GM23338 (cell line): ENCODE results near the gene FOCAD.

Experiments
- CREB1 ChIP-seq: fragments of 250-450 bp; sonication (Bioruptor Pico); IDR thresholded peaks from 2 replicates; pipeline ENCODE4 v1.5.0; 2020; ENCODE audit warnings: low read depth, mild to moderate bottlenecking, moderate library complexity
- EZH2 ChIP-seq: fragments of 200-600 bp; sonication (generic); IDR thresholded peaks from one replicate; pipeline ENCODE4 v1.8.0; 2017; ENCODE audit warnings: antibody characterized with exemption, mild to moderate bottlenecking, low read depth; ENCODE audit not compliant: unreplicated experiment
- EZH2phosphoT487 ChIP-seq: fragments of 200-600 bp; sonication (generic); IDR thresholded peaks from one replicate; pipeline ENCODE4 v1.8.1; 2018; ENCODE audit warnings: antibody characterized with exemption; ENCODE audit not compliant: unreplicated experiment
- JUNB ChIP-seq: IDR thresholded peaks from one replicate; pipeline ENCODE4 v1.6.1; 2016; ENCODE audit warnings: antibody characterized with exemption; ENCODE audit not compliant: unreplicated experiment
- NANOG ChIP-seq: IDR thresholded peaks from 2 replicates; pipeline ENCODE4 v1.6.1; 2016; ENCODE audit warnings: antibody characterized with exemption, borderline replicate concordance
- POLR2AphosphoS5 ChIP-seq: IDR thresholded peaks from 2 replicates; pipeline ENCODE4 v1.6.1; 2016; ENCODE audit warnings: antibody characterized with exemption, low read depth
- STAT1 ChIP-seq: IDR thresholded peaks from one replicate; pipeline ENCODE4 v1.6.1; 2016; ENCODE audit warnings: antibody characterized with exemption; ENCODE audit not compliant: unreplicated experiment
- ZNF114 ChIP-seq: fragments of 250-450 bp; sonication (Bioruptor Pico); IDR thresholded peaks from 2 replicates; pipeline ENCODE4 v1.5.0; 2020; ENCODE audit warnings: mild to moderate bottlenecking, moderate library complexity
- ZNF331 ChIP-seq: fragments of 250-450 bp; sonication (Bioruptor Pico); IDR thresholded peaks from 2 replicates; pipeline ENCODE4 v1.5.0; 2020; ENCODE audit warnings: low read depth, mild to moderate bottlenecking, moderate library complexity
- TF ChIP-seq, protein P1 (sequence below), 2 experiments: fragments of 200-600 bp in 1 of 2; sonication (generic) in 1 of 2; conservative IDR thresholded peaks; 2 replicates each; pipeline versions ENCODE4 v1.5.1 to v1.6.1; 2016 to 2017; ENCODE audit warnings: antibody characterized with exemption in 2 of 2, low read depth in 2 of 2, mild to moderate bottlenecking in 2 of 2, moderate library complexity in 1 of 2
- TF ChIP-seq, protein P2 (sequence below): IDR thresholded peaks from one replicate; pipeline ENCODE4 v1.6.1; 2018; ENCODE audit warnings: antibody characterized with exemption; ENCODE audit not compliant: unreplicated experiment
- TF ChIP-seq, protein P3 (sequence below): IDR thresholded peaks from 2 replicates; pipeline ENCODE4 v1.6.1; 2016; ENCODE audit warnings: antibody characterized with exemption
- TF ChIP-seq, protein P4 (sequence below): fragments of 250-450 bp; sonication (Bioruptor Pico); IDR thresholded peaks from 2 replicates; pipeline ENCODE4 v1.5.0; 2020; ENCODE audit warnings: mild to moderate bottlenecking, moderate library complexity

DNA sequence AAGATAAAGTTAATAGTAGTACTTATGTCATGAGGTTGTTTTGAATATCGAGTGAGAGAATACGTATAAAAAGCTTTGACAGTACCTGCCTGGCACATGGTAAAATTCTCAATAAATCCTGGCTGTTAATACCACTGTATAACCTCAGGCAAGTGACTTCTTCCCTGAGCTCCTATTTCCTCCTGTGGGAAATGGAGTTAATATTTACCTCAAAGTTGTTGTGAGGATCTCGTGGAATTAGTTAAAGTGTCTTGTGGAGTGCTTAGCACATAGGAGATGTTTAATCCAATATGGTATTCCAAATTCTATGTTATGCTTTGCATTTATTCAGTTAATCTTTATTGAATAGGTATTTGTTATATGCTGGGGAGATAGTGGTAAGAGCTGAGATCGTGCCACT lies 18.5 kb downstream of the FOCAD start:
- TF ChIP-seq, protein P1, sequence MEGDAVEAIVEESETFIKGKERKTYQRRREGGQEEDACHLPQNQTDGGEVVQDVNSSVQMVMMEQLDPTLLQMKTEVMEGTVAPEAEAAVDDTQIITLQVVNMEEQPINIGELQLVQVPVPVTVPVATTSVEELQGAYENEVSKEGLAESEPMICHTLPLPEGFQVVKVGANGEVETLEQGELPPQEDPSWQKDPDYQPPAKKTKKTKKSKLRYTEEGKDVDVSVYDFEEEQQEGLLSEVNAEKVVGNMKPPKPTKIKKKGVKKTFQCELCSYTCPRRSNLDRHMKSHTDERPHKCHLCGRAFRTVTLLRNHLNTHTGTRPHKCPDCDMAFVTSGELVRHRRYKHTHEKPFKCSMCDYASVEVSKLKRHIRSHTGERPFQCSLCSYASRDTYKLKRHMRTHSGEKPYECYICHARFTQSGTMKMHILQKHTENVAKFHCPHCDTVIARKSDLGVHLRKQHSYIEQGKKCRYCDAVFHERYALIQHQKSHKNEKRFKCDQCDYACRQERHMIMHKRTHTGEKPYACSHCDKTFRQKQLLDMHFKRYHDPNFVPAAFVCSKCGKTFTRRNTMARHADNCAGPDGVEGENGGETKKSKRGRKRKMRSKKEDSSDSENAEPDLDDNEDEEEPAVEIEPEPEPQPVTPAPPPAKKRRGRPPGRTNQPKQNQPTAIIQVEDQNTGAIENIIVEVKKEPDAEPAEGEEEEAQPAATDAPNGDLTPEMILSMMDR (conservative IDR thresholded peaks at IDR 0.05; ENCODE audit: low read depth in 2 of 2) = no peak
- TF ChIP-seq NANOG (no peak), POLR2AphosphoS5 (no peak), EZH2phosphoT487 (no peak), JUNB (no peak), CREB1 (CRISPR knock-in tag) (no peak), STAT1 (no peak), EZH2 (no peak), ZNF114 (no peak), ZNF331 (CRISPR knock-in tag) (no peak)
- TF ChIP-seq, protein P2, sequence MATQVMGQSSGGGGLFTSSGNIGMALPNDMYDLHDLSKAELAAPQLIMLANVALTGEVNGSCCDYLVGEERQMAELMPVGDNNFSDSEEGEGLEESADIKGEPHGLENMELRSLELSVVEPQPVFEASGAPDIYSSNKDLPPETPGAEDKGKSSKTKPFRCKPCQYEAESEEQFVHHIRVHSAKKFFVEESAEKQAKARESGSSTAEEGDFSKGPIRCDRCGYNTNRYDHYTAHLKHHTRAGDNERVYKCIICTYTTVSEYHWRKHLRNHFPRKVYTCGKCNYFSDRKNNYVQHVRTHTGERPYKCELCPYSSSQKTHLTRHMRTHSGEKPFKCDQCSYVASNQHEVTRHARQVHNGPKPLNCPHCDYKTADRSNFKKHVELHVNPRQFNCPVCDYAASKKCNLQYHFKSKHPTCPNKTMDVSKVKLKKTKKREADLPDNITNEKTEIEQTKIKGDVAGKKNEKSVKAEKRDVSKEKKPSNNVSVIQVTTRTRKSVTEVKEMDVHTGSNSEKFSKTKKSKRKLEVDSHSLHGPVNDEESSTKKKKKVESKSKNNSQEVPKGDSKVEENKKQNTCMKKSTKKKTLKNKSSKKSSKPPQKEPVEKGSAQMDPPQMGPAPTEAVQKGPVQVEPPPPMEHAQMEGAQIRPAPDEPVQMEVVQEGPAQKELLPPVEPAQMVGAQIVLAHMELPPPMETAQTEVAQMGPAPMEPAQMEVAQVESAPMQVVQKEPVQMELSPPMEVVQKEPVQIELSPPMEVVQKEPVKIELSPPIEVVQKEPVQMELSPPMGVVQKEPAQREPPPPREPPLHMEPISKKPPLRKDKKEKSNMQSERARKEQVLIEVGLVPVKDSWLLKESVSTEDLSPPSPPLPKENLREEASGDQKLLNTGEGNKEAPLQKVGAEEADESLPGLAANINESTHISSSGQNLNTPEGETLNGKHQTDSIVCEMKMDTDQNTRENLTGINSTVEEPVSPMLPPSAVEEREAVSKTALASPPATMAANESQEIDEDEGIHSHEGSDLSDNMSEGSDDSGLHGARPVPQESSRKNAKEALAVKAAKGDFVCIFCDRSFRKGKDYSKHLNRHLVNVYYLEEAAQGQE = no peak
- TF ChIP-seq, protein P3, sequence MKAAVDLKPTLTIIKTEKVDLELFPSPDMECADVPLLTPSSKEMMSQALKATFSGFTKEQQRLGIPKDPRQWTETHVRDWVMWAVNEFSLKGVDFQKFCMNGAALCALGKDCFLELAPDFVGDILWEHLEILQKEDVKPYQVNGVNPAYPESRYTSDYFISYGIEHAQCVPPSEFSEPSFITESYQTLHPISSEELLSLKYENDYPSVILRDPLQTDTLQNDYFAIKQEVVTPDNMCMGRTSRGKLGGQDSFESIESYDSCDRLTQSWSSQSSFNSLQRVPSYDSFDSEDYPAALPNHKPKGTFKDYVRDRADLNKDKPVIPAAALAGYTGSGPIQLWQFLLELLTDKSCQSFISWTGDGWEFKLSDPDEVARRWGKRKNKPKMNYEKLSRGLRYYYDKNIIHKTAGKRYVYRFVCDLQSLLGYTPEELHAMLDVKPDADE = no peak
- TF ChIP-seq, protein P4, sequence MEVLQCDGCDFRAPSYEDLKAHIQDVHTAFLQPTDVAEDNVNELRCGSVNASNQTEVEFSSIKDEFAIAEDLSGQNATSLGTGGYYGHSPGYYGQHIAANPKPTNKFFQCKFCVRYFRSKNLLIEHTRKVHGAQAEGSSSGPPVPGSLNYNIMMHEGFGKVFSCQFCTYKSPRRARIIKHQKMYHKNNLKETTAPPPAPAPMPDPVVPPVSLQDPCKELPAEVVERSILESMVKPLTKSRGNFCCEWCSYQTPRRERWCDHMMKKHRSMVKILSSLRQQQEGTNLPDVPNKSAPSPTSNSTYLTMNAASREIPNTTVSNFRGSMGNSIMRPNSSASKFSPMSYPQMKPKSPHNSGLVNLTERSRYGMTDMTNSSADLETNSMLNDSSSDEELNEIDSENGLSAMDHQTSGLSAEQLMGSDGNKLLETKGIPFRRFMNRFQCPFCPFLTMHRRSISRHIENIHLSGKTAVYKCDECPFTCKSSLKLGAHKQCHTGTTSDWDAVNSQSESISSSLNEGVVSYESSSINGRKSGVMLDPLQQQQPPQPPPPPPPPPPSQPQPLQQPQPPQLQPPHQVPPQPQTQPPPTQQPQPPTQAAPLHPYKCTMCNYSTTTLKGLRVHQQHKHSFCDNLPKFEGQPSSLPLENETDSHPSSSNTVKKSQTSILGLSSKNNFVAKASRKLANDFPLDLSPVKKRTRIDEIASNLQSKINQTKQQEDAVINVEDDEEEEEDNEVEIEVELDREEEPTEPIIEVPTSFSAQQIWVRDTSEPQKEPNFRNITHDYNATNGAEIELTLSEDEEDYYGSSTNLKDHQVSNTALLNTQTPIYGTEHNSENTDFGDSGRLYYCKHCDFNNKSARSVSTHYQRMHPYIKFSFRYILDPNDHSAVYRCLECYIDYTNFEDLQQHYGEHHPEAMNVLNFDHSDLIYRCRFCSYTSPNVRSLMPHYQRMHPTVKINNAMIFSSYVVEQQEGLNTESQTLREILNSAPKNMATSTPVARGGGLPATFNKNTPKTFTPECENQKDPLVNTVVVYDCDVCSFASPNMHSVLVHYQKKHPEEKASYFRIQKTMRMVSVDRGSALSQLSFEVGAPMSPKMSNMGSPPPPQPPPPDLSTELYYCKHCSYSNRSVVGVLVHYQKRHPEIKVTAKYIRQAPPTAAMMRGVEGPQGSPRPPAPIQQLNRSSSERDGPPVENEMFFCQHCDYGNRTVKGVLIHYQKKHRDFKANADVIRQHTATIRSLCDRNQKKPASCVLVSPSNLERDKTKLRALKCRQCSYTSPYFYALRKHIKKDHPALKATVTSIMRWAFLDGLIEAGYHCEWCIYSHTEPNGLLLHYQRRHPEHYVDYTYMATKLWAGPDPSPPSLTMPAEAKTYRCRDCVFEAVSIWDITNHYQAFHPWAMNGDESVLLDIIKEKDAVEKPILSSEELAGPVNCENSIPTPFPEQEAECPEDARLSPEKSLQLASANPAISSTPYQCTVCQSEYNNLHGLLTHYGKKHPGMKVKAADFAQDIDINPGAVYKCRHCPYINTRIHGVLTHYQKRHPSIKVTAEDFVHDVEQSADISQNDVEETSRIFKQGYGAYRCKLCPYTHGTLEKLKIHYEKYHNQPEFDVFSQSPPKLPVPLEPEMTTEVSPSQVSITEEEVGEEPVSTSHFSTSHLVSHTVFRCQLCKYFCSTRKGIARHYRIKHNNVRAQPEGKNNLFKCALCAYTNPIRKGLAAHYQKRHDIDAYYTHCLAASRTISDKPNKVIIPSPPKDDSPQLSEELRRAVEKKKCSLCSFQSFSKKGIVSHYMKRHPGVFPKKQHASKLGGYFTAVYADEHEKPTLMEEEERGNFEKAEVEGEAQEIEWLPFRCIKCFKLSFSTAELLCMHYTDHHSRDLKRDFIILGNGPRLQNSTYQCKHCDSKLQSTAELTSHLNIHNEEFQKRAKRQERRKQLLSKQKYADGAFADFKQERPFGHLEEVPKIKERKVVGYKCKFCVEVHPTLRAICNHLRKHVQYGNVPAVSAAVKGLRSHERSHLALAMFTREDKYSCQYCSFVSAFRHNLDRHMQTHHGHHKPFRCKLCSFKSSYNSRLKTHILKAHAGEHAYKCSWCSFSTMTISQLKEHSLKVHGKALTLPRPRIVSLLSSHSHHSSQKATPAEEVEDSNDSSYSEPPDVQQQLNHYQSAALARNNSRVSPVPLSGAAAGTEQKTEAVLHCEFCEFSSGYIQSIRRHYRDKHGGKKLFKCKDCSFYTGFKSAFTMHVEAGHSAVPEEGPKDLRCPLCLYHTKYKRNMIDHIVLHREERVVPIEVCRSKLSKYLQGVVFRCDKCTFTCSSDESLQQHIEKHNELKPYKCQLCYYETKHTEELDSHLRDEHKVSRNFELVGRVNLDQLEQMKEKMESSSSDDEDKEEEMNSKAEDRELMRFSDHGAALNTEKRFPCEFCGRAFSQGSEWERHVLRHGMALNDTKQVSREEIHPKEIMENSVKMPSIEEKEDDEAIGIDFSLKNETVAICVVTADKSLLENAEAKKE (CRISPR knock-in tag) = no peak
